ENCODE measurements around the gene STN1. TPM values are rescaled to one million over a fixed set of nuclear protein-coding genes. Genes with fewer than 3 reads are reported as not detected.
A peak's percentile ranks its signal among the peaks of the same experiment; 100 is the strongest.

The STN1 gene
- polyA plus RNA-seq, 1 of the 3 experiments (the other 2 are of a cell fraction), result 22.1 TPM

DNA sequence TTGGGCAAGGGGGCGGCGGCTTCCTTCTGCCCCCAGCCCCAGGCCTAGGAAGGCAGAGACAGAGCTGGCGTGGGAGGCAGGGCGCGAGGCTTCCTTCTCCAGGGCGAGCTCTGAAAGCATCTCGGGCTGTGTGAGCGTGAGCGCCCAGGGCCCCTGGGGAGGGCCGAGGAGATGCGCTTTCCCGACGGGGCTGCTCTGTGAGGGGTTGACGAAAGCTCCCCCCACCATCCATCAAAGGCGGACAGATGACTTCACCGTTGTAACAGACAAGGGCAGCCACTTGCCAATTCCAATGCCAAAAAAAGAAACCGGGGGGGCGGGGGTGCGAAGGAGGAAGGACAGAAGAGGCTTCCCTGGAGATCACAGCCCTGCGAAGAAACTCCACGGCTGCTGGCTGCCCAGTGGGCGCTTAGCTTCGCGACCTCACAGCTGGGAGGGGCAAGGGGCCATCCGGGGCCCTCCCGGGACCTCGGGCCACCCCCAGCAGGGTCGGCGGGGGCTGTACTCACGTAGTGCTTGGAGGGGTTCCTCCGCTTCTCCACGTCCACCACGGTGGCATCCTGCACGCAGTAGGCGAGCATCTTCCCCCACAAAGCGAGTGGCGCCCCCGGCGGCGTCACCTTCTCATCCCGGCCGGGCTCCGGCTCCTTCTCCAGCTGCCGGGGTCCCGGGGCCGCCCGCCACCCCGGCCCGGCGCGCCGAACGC lies 63.1 kb downstream of the STN1 start:
- Histone ChIP-seq H4K20me1 (ENCODE audit: insufficient read depth) (no peaks in the 10 kb centered on the region), H3K9ac (peak overlapping the region; percentile 69), H3K4me3 (ENCODE audit: low read depth in 2 of 2, low read length in 1 of 2) (peak overlapping the region; percentile 72 to 82), H3K9me2 (no peaks in the 10 kb centered on the region), H2AFZ (ENCODE audit: low read depth) (peak overlapping the region; percentile 48), H3F3A (replicated peaks; ENCODE audit: insufficient read depth) (peaks cover 11% of the 10 kb centered on the region), H3K27me3 (ENCODE audit: insufficient read depth) (no peaks in the 10 kb centered on the region), H3K4me2 (peak overlapping the region; percentile 83), H3K79me2 (ENCODE audit: insufficient read depth) (peaks cover 39% of the 10 kb centered on the region), H3K9me3 (no peaks in the 10 kb centered on the region), H3K36me3 (replicated peaks in 1 of 2; ENCODE audit: control insufficient read depth in 1 of 2, insufficient read depth in 2 of 2, low read length in 1 of 2) (no peaks in the 10 kb centered on the region), H3K27ac (ENCODE audit: low read depth in 2 of 2, low read length in 1 of 2) (peak overlapping the region; percentile 55 to 78), H3K4me1 (ENCODE audit: control insufficient read depth in 1 of 2, insufficient read depth in 2 of 2, low read depth in 1 of 2, low read length in 1 of 2) (peaks cover 11 to 51% of the 10 kb centered on the region in 2 experiments; a peak in 3 of 4 replicates)
- DNase-seq, result peak; percentile 65
- ChIA-PET CTCF (interaction anchor here (0.9 to 9.7 kb wide), 29 partner anchors 15 to 249 kb away, joined by 3 to 169 read pairs (median 5); no protein-coding TSS in a partner anchor), POLR2A (interaction anchor here (0.7 to 1.9 kb wide), 5 partner anchors 79 to 136 kb away, joined by 3 to 5 read pairs (median 4); no protein-coding TSS in a partner anchor)
- 4% methylated on average over 26 of the region's 53 CpGs for WGBS (ENCODE audit: low lambda C conversion rate)
- TF ChIP-seq, protein P1, sequence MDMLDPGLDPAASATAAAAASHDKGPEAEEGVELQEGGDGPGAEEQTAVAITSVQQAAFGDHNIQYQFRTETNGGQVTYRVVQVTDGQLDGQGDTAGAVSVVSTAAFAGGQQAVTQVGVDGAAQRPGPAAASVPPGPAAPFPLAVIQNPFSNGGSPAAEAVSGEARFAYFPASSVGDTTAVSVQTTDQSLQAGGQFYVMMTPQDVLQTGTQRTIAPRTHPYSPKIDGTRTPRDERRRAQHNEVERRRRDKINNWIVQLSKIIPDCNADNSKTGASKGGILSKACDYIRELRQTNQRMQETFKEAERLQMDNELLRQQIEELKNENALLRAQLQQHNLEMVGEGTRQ (IDR thresholded peaks at IDR 0.05; ENCODE audit: borderline replicate concordance, low read depth, low read length), result no peak
- TF ChIP-seq, protein P2, sequence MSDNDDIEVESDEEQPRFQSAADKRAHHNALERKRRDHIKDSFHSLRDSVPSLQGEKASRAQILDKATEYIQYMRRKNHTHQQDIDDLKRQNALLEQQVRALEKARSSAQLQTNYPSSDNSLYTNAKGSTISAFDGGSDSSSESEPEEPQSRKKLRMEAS (IDR thresholded peaks at IDR 0.05; ENCODE audit: low read depth), result peak; percentile 54
- TF ChIP-seq NFIC (IDR thresholded peaks at IDR 0.05; ENCODE audit: borderline replicate concordance), result peak; percentile 15; the same call in 1 of the 2 replicates
- peak; percentile 6; the same call in 1 of the 2 replicates for TF ChIP-seq MXI1 (IDR thresholded peaks at IDR 0.05; ENCODE audit: low read depth, low read length)
- TF ChIP-seq, protein P3, sequence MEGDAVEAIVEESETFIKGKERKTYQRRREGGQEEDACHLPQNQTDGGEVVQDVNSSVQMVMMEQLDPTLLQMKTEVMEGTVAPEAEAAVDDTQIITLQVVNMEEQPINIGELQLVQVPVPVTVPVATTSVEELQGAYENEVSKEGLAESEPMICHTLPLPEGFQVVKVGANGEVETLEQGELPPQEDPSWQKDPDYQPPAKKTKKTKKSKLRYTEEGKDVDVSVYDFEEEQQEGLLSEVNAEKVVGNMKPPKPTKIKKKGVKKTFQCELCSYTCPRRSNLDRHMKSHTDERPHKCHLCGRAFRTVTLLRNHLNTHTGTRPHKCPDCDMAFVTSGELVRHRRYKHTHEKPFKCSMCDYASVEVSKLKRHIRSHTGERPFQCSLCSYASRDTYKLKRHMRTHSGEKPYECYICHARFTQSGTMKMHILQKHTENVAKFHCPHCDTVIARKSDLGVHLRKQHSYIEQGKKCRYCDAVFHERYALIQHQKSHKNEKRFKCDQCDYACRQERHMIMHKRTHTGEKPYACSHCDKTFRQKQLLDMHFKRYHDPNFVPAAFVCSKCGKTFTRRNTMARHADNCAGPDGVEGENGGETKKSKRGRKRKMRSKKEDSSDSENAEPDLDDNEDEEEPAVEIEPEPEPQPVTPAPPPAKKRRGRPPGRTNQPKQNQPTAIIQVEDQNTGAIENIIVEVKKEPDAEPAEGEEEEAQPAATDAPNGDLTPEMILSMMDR (IDR thresholded peaks at IDR 0.05), result peak; percentile 43
- TF ChIP-seq FOXM1 (IDR thresholded peaks at IDR 0.05; ENCODE audit: low read depth), result no peak
- no peak for TF ChIP-seq RCOR1 (IDR thresholded peaks at IDR 0.05; ENCODE audit: low read length)
- TF ChIP-seq, protein P4, sequence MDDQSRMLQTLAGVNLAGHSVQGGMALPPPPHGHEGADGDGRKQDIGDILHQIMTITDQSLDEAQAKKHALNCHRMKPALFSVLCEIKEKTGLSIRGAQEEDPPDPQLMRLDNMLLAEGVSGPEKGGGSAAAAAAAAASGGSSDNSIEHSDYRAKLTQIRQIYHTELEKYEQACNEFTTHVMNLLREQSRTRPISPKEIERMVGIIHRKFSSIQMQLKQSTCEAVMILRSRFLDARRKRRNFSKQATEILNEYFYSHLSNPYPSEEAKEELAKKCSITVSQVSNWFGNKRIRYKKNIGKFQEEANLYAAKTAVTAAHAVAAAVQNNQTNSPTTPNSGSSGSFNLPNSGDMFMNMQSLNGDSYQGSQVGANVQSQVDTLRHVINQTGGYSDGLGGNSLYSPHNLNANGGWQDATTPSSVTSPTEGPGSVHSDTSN (IDR thresholded peaks at IDR 0.05), result peak; percentile 75
- no peak for TF ChIP-seq EZH2phosphoT487 (IDR thresholded peaks at IDR 0.05; ENCODE audit: borderline replicate concordance, low read depth)
- TF ChIP-seq FOSL2 (IDR thresholded peaks at IDR 0.05; ENCODE audit: borderline replicate concordance, low read depth), result no peak
- TF ChIP-seq TEAD4 (IDR thresholded peaks at IDR 0.05; ENCODE audit: borderline replicate concordance, insufficient read depth), result 0 out of 2 replicates have a peak, but pooled peaks have one; percentile 8
- TF ChIP-seq MEF2A (IDR thresholded peaks at IDR 0.05; ENCODE audit: borderline replicate concordance, low read depth), result no peak
- TF ChIP-seq, protein P5, sequence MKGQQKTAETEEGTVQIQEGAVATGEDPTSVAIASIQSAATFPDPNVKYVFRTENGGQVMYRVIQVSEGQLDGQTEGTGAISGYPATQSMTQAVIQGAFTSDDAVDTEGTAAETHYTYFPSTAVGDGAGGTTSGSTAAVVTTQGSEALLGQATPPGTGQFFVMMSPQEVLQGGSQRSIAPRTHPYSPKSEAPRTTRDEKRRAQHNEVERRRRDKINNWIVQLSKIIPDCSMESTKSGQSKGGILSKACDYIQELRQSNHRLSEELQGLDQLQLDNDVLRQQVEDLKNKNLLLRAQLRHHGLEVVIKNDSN (IDR thresholded peaks at IDR 0.05; ENCODE audit: borderline replicate concordance, low read depth), result no peak
- TF ChIP-seq, protein P6, sequence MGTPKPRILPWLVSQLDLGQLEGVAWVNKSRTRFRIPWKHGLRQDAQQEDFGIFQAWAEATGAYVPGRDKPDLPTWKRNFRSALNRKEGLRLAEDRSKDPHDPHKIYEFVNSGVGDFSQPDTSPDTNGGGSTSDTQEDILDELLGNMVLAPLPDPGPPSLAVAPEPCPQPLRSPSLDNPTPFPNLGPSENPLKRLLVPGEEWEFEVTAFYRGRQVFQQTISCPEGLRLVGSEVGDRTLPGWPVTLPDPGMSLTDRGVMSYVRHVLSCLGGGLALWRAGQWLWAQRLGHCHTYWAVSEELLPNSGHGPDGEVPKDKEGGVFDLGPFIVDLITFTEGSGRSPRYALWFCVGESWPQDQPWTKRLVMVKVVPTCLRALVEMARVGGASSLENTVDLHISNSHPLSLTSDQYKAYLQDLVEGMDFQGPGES (IDR thresholded peaks at IDR 0.05; ENCODE audit: low read depth, low read length), result no peak
- no peak for TF ChIP-seq GATA2 (CRISPR knock-in tag; IDR thresholded peaks at IDR 0.05)
- no peak for TF ChIP-seq RXRA (IDR thresholded peaks at IDR 0.05; ENCODE audit: borderline replicate concordance, low read depth)
